CD1c-positive myeloid dendritic cell (primary cell): ENCODE results near the gene COL4A1.

Experiments
- DNase-seq: peaks from one replicate; pipeline ENCODE4 v3.0.0-alpha.2; 2016; ENCODE audit errors: extremely low spot score

COL4A1 gene

GRCh38 chr13:110197471-110197870 is 109.5 kb downstream of the COL4A1 start:
- DNase-seq, result no peak

GRCh38 chr13:110197026-110197425 is 109.9 kb downstream of the COL4A1 start:
- no peak for DNase-seq

- DNase-seq, result no peak
Observed at GRCh38 chr13:110195547-110196485, 111.1 kb downstream of the COL4A1 start.

GRCh38 chr13:110194451-110194850 is 112.5 kb downstream of the COL4A1 start:
- DNase-seq, result no peak

GRCh38 chr13:110193491-110193890 is 113.5 kb downstream of the COL4A1 start:
- DNase-seq, result no peak

GRCh38 chr13:110192472-110192871 is 114.5 kb downstream of the COL4A1 start:
- no peak for DNase-seq

GRCh38 chr13:110187641-110188161 is 119.3 kb downstream of the COL4A1 start:
- no peak for DNase-seq

GRCh38 chr13:110186231-110186855 is 120.6 kb downstream of the COL4A1 start:
- DNase-seq, result no peak

- DNase-seq, result no peak
Observed at GRCh38 chr13:110185696-110186095, 121.3 kb downstream of the COL4A1 start.

- DNase-seq, result no peak
Observed at GRCh38 chr13:110183910-110184309, 123.0 kb downstream of the COL4A1 start.

GRCh38 chr13:110182461-110182860 is 124.5 kb downstream of the COL4A1 start:
- DNase-seq, result no peak

- no peak for DNase-seq
Observed at GRCh38 chr13:110182003-110182402, 125.0 kb downstream of the COL4A1 start.

GRCh38 chr13:110179857-110180147 is 127.2 kb downstream of the COL4A1 start:
- DNase-seq, result no peak

- DNase-seq, result no peak
Observed at GRCh38 chr13:110179116-110179856, 127.7 kb downstream of the COL4A1 start.

GRCh38 chr13:110177790-110178189 is 129.2 kb downstream of the COL4A1 start:
- no peak for DNase-seq

GRCh38 chr13:110176431-110176830 is 130.5 kb downstream of the COL4A1 start:
- no peak for DNase-seq

- DNase-seq, result no peak
Observed at GRCh38 chr13:110173247-110173818, 133.6 kb downstream of the COL4A1 start.

GRCh38 chr13:110170882-110171281 is 136.1 kb downstream of the COL4A1 start:
- DNase-seq, result no peak

- no peak for DNase-seq
Observed at GRCh38 chr13:110170020-110170790, 136.8 kb downstream of the COL4A1 start.

GRCh38 chr13:110168999-110169933 is 137.7 kb downstream of the COL4A1 start:
- DNase-seq, result no peak
